ENCODE measurements around the gene MAPK11.
A peak's percentile ranks its signal among the peaks of the same experiment; 100 is the strongest.

MAPK11 gene

GRCh38 chr22:50260434-50260800, 9.8 kb downstream of the MAPK11 start:
- no peak for DNase-seq

GRCh38 chr22:50259302-50259701, 10.9 kb downstream of the MAPK11 start:
- no peak for DNase-seq

- DNase-seq = no peak
These were observed 11.6 kb downstream of the MAPK11 start for GRCh38 chr22:50258361-50259292.

DNA sequence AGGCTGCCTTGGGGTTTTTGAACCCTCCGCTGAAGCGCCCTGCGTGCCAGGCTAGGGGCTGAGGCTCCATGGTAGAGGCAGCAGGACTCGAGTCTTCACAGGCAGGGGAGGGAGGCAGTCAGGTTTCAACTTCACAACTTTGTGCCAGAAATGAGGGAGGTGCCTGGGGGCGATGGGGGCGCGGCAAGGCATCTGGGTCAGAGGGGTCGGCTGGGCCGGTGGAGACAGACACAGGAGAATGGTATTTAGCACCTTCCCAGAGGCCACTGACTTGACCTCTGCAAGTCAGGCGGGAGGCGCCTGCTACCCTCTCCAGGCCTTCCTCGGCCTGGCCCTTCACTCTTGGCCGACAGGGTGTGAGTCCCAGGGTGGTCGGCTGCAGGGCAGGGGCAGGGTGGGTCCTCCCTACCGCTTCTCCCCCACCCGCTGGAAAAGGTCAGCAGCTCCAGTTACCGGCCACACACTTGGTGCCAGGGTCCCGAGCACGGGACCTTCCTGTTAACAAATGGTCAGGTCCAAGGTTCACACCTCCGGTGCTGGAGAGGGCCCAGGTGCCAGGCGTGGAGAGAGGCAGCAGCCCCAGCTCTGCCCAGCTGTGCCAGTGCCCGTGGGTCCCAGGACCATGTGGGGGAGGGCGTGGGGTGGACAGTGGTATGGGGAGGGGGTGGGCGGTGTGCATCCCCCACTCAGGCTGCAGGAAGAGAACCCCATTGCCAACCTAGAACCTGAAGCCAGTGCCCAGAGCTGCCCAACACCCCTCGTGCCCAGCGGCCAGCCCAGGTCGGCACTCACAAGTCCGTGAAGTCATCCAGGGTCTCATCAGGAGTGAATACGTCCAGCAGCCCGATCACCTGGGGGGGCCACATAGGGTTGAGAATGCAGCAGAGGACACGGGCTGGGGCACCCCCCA, 12.5 kb downstream of the MAPK11 start:
- DNase-seq = no peak

DNA sequence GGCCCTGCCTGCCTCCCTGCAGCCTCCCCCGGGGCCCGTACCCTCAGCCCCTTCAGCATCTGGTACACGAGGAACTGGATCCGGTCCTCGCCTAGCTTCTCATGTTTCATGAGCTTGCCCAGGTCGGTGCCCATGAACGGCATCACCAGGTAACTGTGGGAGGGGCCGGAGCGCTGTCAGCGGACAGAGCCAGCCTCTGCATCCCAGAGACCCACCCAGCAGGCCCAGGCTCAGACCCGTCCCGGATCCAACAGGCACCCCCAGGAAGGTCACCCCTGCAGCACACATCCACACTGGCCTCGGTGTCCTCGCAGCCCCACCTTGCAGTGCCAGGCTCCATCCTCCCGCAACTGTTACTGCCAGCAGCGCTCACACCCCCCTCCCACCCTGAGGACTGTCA, 13.1 kb downstream of the MAPK11 start:
- no peak for DNase-seq

GRCh38 chr22:50256258-50256862, 13.8 kb downstream of the MAPK11 start:
- no peak for DNase-seq

- DNase-seq = no peak
These were observed 14.6 kb downstream of the MAPK11 start for GRCh38 chr22:50255607-50256006.

DNA sequence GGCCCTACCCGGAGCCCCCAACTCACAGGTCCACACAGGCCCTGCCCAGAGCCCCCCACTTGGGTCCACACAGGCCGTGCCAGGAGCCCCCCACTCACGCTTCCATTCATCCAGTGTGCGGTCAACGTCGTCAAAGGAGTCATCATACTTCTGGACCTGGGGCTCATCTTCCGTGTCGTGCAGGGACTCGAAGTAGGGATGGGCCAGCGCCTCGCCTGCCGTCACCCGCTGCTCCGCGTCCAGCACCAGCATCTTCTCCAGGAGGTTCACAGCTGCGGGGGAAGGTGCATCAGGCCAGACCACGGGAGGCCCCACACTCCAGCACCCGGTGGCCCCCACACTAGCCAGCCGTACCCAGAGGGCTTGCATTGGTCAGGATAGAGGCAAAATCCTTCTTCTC, 15.1 kb downstream of the MAPK11 start:
- DNase-seq = no peak

- no peak for DNase-seq
These were observed 16.2 kb downstream of the MAPK11 start for GRCh38 chr22:50253941-50254340.

GRCh38 chr22:50253046-50253915, 16.9 kb downstream of the MAPK11 start:
- DNase-seq = no peak

DNA sequence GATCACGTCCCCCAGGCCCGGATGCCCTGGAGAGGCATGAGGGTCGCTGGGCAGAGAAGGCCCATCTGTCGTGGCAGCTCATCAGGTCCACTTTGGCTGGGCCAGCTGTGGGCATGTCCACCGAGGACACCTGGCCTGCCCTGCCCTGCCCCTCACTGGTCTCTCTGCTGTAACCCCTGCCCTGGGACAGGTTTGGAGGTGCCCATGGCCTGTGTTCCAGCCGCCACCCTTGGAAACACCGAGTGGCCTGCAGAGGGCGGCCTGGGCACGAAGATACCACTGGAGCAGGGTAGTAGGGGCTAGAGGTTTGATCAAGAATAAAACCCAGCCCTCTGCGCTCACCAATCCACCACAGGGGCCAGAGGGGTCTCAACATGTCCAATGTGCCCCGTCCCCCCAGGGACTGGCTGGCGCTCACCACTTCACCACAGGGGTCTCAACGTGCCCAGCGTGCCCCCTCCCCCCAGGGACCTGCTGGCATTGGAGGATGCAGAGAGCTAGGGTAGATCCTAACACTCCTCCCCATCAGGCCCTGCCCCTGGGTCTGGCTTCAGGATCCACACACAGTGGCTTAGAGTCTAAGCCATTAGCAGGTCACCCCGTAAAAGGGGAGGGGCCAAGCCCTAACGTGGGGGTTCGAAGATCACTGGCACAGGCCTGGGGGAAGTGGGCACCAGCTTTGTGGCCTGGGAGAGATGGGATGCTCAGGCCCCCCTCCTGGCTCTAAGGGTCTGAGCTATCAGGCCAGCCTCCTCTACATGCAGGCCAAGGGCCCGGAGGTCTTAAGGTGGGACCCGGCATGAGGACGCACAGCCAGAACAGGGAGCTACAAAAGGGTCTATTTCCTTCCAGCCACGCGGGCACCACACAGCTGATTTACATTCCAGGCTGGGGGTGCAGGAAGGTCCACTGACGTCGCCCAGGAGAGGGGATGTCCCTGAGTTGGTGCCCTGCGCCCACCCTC, 17.8 kb downstream of the MAPK11 start:
- DNase-seq = peak; percentile 45

DNA sequence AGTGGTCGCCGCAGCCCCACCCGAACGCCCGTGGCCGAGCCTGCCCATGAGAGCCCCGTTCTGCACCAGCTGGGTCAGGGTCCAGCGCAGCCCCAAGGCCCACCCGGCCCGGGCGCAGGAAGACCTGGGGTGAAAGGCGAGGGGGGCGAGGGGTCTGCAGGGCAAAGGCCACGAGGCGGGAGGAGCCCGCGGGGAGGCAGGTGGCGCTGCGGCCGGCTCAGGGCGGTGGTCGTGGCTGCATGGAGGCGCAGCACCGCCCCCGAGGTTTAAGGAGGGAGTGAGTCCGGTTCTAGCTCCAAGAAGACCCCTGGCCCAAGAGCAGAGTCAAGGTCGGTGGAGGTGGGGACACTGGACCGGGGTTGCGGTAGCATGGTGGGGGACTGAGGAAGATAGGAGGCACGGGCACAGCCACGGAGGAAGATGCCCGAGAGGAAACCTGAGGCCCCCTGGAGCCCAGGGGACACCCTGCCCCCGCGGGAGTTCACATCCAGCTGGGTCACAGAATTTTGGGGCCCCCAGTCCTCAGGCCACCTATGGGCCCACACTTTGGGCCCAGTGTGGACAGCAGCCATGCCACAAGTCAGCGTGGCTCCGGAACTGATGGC, 18.6 kb downstream of the MAPK11 start:
- DNase-seq = no peak

GRCh38 chr22:50250555-50251476, 19.4 kb downstream of the MAPK11 start, which contains the start of gene HDAC10:
TSS of gene HDAC10 (minus strand) at chr22:50251265. CDS start at chr22:50251032, 233 bp downstream.
- DNase-seq = peak; percentile 46

DNA sequence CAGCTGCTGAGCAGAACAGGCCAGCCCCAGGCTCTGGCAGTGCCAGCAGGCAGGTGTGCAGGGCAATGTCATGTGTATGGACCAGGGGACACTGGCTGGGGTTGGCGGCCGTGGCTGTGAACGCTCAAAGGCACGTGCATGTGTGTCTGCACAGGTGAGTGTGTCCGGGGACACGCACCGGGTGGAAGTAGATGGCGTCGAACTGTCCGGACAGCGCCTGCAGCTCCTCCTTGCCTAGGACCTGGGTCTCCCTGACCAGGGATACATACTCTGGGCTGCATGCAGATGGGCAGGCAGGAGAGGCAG, 20.0 kb downstream of the MAPK11 start:
- no peak for DNase-seq

- DNase-seq = no peak
These were observed 20.6 kb downstream of the MAPK11 start for GRCh38 chr22:50249341-50250248.

DNA sequence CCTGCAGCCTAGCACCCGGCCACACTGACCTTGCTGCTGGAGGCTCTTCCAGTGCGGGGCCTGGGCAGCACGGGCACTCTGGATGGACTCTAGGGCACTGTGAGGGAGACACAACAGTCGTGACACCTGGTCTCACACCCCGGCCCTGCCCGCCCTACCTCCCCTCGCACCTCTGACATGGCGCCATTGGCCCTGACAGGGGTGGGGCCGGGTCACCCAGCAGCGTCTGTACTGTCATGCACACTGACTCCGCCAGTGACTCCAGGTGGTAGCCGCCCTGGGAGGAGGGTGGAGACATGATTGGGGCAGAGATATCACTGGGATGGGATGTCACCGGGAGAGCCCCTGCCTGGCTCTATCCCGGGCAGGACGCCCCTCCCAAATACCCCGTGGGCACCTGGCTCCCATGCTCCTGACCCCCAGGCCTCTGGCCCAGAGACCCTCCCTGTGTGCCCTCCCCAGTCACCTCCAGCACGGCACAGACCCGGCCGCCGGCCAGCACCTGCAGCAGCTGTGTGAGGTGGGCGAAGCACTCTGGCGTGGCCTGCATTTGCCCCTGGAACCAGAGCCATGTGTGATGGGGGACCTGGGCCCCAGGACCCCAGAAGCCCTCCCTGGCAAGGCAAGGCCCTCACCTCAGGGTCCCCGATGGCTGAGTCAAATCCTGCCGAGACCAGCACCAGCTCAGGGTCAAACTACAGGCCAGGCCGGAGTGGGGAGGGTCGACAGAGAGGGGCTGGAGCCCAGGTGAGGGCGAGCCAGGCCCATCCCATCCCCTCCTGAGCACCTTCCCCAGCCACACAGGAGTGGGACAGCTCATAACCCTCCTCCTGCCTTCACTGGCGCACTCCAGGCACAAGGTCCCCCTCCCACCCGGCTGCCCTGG, 21.7 kb downstream of the MAPK11 start:
- DNase-seq = no peak

DNA sequence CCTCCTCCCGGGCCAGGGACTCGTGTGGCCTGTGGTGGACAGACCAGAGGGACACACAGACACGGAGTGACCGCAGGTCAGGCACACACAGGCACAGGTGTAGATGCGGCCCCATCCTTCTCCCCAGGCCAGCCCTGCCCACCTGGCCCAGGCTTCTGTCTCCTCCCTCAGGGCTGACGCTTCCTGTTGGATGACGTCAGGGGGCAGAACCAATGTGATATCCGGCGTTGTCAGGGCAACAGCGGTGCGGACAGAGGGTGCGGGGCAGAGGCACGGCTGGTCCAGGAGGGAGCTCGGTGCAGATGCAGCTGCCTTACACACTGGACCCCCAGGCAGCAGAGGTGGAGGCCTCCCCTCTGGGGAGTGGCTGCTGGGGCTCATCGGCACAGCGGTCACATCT, 22.4 kb downstream of the MAPK11 start:
- DNase-seq = peak; percentile 73

All from SHP77 treated with DMSO at 0.1 percent for 48 hours (cell line).